Fibroblast of skin of left biceps (primary cell): ENCODE measurements around the gene IL5.
A peak's percentile ranks its signal among the peaks of the same experiment; 100 is the strongest.
"Not testable (repeated sequence)": the region's sequence is repeated elsewhere in the genome, so short reads cannot be mapped to it uniquely, and the experiment has no call there.

Source experiments
- DNase-seq, 2 experiments: peaks; one replicate each; pipeline ENCODE4 v3.0.0-alpha.2; 2013; ENCODE audit warnings: low read depth in 2 of 2

Gene IL5

GRCh38 chr5:132543472-132544201 is at the start of gene IL5:
Gene IL5 (minus strand): TSS chr5:132543522. CDS start chr5:132543478, 44 bp downstream.
- no peak for DNase-seq

GRCh38 chr5:132592521-132592920 is 49.2 kb upstream of the IL5 start:
- no peak for DNase-seq

GRCh38 chr5:132591145-132591544 is 47.8 kb upstream of the IL5 start:
- DNase-seq, result no peak

- DNase-seq, result no peak
These were observed 46.1 kb upstream of the IL5 start for GRCh38 chr5:132589467-132589866.

- DNase-seq, result no peak
These were observed 42.7 kb upstream of the IL5 start for GRCh38 chr5:132586063-132586462.

GRCh38 chr5:132584560-132584959 is 41.2 kb upstream of the IL5 start:
- not testable (repeated sequence) for DNase-seq

- no peak for DNase-seq
These were observed 32.8 kb upstream of the IL5 start for GRCh38 chr5:132576123-132576522.

- no peak for DNase-seq
These were observed 23.3 kb upstream of the IL5 start for GRCh38 chr5:132566657-132567056.

- DNase-seq, result not testable (repeated sequence)
These were observed 21.2 kb upstream of the IL5 start for GRCh38 chr5:132564555-132564954.

- no peak for DNase-seq
These were observed 18.3 kb upstream of the IL5 start for GRCh38 chr5:132561601-132562000.

- no peak for DNase-seq
These were observed 16.2 kb upstream of the IL5 start for GRCh38 chr5:132559383-132560060.

GRCh38 chr5:132557478-132558172 is 14.3 kb upstream of the IL5 start:
- no peak for DNase-seq

- peak; percentile 61 to 69 for DNase-seq
These were observed 13.6 kb upstream of the IL5 start, which contains the start of gene RAD50 for GRCh38 chr5:132556763-132557477. Gene RAD50 (plus strand): TSS chr5:132556977. CDS start chr5:132557325, 348 bp downstream.

- DNase-seq, result no peak
These were observed 12.9 kb upstream of the IL5 start for GRCh38 chr5:132556153-132556762.

GRCh38 chr5:132549576-132549975 is 6.3 kb upstream of the IL5 start:
- no peak for DNase-seq

- DNase-seq, result not testable (repeated sequence)
These were observed 5.5 kb upstream of the IL5 start for GRCh38 chr5:132548834-132549233.

- DNase-seq, result no peak
These were observed 3.9 kb upstream of the IL5 start for GRCh38 chr5:132547269-132547668.

GRCh38 chr5:132546108-132546507 is 2.8 kb upstream of the IL5 start:
- DNase-seq, result no peak

GRCh38 chr5:132540764-132541163 is 2.6 kb downstream of the IL5 start:
- no peak for DNase-seq

GRCh38 chr5:132540149-132540548 is 3.2 kb downstream of the IL5 start:
- no peak for DNase-seq

GRCh38 chr5:132539716-132540115 is 3.6 kb downstream of the IL5 start:
- no peak for DNase-seq

- DNase-seq, result no peak
These were observed 12.4 kb downstream of the IL5 start for GRCh38 chr5:132530946-132531345.
